Type B pancreatic cell (in vitro differentiated cells): Measurements from ENCODE around the gene CNIH4. TPM values are rescaled to one million over a fixed set of nuclear protein-coding genes. Genes with fewer than 3 reads are reported as not detected.

Source experiments
- DNase-seq: peaks from one replicate; pipeline ENCODE4 v3.0.0; 2021; ENCODE audit warnings: mixed read lengths; ENCODE audit not compliant: unreplicated experiment; ENCODE audit errors: extremely low spot score
- H3K27ac Mint-ChIP-seq: 2 replicates; pipeline ENCODE4 v1.8.0; 2021; ENCODE audit warnings: mild to moderate bottlenecking, mixed read lengths
- H3K27me3 Mint-ChIP-seq: 2 replicates; pipeline ENCODE4 v1.8.0; 2021; ENCODE audit warnings: mixed read lengths
- H3K36me3 Mint-ChIP-seq: 2 replicates; pipeline ENCODE4 v1.8.0; 2021; ENCODE audit warnings: mixed read lengths
- H3K4me1 Mint-ChIP-seq: one replicate; pipeline ENCODE4 v1.8.0; 2021; ENCODE audit warnings: mixed read lengths; ENCODE audit not compliant: unreplicated experiment
- H3K4me3 Mint-ChIP-seq: 2 replicates; pipeline ENCODE4 v1.8.0; 2021; ENCODE audit warnings: mild to moderate bottlenecking, mixed read lengths
- H3K9me3 Mint-ChIP-seq: 2 replicates; pipeline ENCODE4 v1.8.0; 2021; ENCODE audit warnings: mixed read lengths
- CTCF ChIP-seq: fragments of 200-600 bp; sonication (generic); conservative IDR thresholded peaks from 2 replicates; pipeline ENCODE4 v1.5.0; 2021; ENCODE audit warnings: antibody characterized with exemption, mild to moderate bottlenecking
- total RNA-seq: library from RNA; stranded (reverse); gene quantifications from 2 replicates; pipeline ENCODE4 v1.2.1, GENCODE V29; 2021; ENCODE audit warnings: low replicate concordance

Gene CNIH4
- total RNA-seq, 1 donor from 2014 or later: 59.3 TPM

DNA sequence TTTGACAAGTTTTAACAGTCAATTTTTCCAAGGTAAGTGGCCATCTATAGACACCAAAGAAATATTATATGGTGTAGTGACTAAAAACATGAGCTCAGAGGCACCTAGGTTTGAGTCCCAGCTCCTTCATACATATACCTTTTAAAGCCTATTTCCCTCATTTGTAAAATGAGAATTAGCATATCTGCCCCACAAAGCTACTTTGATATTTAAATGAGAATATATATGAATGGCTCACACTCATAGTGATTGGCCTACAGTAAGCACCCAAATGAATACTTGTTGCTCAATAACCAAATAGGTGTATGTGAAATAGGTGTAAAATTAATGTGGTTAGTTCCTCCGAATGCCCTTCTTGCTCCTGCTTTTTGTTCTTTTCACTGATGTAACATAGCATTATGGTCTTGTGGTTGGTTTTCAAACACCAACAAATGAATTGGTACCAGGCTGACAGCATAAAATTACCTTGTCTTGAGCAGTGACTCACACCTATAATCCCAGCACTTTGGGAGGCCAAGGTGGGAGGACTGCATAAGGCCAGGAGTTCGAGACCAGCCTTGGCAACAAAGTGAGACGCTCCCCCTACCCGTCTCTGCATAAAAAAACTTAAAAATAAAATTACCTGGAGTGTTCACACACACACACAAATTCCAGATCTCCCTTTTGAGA, 25.3 kb downstream of the CNIH4 start:
- no peaks in the 10 kb centered on the region for H3K9me3 Mint-ChIP-seq
- H3K4me1 Mint-ChIP-seq: peaks cover 4% of the 10 kb centered on the region
- DNase-seq: no peak
- no peak overlapping the region for H3K27ac Mint-ChIP-seq
- no peak overlapping the region for H3K4me3 Mint-ChIP-seq
- H3K36me3 Mint-ChIP-seq: peaks cover 15% of the 10 kb centered on the region
- no peaks in the 10 kb centered on the region for H3K27me3 Mint-ChIP-seq
- no peak for TF ChIP-seq CTCF

- Mint-ChIP-seq H3K4me1 (peaks cover 6% of the 10 kb centered on the region), H3K27ac (no peak overlapping the region), H3K36me3 (peaks cover 10% of the 10 kb centered on the region), H3K4me3 (no peak overlapping the region), H3K9me3 (no peaks in the 10 kb centered on the region), H3K27me3 (no peaks in the 10 kb centered on the region)
- no peak for TF ChIP-seq CTCF
- no peak for DNase-seq
These were observed 26.5 kb downstream of the CNIH4 start for GRCh38 chr1:224383218-224383617.

DNA sequence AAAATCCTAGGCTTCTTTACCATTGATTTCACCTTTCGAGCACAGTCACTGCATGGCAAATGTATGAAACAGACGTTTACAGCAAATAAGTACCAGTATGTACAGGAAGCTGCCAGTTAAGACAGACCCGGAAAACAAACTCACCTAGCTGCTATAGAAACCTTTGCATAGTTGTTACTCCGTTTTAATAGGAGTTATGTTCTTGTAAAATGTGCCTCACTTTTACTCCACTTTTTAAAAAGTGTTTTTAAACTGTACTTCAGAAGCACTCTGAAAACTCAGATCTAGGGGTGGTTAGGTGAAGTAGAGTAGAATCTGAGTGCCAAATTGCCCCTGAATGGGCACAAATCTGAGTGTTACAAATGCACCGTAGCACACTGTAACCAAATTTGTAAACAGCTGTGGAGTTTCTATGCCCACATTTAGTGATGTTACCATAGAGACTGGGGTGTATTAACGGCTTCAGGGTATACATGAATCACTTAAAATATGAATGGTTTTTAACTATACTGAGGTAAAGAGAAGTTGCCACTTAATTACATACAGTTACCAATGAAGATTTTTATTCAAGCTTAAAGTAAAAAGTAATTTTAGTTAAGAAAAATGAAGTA, 30.7 kb downstream of the CNIH4 start:
- Mint-ChIP-seq H3K4me3 (no peak overlapping the region), H3K9me3 (no peaks in the 10 kb centered on the region), H3K27ac (no peak overlapping the region), H3K36me3 (peaks cover 26% of the 10 kb centered on the region), H3K27me3 (no peaks in the 10 kb centered on the region), H3K4me1 (peaks cover 6% of the 10 kb centered on the region)
- TF ChIP-seq CTCF: no peak
- DNase-seq: no peak

DNA sequence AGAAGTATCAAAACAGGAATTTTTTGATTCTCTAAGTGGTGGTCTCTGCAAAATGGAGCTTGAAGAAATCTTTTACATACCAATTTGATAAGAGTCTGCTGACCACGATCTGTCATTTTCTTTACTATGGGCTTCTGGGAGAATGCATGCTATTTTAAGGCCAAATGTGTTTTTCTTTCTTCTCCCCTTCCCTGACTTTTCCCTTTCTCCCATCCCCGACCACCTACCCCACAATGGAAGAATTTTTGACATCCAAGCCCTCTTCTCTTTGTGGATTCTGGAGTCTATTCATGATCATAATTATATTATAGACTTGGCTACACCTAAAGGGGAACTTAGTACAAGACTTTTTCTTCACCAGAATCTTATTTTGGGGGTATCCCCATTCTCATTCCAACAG, 31.3 kb downstream of the CNIH4 start:
- Mint-ChIP-seq H3K27me3 (no peaks in the 10 kb centered on the region), H3K9me3 (no peaks in the 10 kb centered on the region), H3K36me3 (peaks cover 31% of the 10 kb centered on the region), H3K4me3 (no peak overlapping the region), H3K27ac (no peak overlapping the region), H3K4me1 (peaks cover 6% of the 10 kb centered on the region)
- no peak for DNase-seq
- TF ChIP-seq CTCF: no peak

DNA sequence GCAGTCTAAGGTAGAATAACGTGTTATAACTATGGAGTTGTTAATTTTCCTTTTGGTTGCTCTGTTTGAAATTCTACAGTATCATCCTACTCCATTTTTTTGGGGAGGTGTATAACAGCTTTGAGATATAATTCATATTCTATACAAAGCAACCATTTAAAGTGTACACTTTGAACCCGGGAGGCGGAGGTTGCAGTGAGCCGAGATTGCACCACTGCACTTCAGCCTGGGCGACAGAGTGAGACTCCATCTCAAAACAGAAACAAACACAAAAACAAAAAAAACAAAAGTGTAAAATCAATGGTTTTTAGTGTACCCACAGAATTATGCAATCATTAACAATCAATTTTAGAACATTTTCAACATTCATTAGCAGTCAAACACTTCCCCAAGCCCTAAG, 33.8 kb downstream of the CNIH4 start:
- Mint-ChIP-seq H3K9me3 (no peaks in the 10 kb centered on the region), H3K27ac (no peak overlapping the region), H3K27me3 (no peaks in the 10 kb centered on the region), H3K4me3 (no peak overlapping the region), H3K4me1 (peaks cover 6% of the 10 kb centered on the region), H3K36me3 (peaks cover 39% of the 10 kb centered on the region)
- DNase-seq: no peak
- no peak for TF ChIP-seq CTCF
